Osteoblast (primary cell): ENCODE data around the gene HBP1. TPM values are rescaled to one million over a fixed set of nuclear protein-coding genes. Genes with fewer than 3 reads are reported as not detected.
A peak's percentile ranks its signal among the peaks of the same experiment; 100 is the strongest.

Experiments used
- DNase-seq: peaks from one replicate; pipeline ENCODE4 v3.0.0; 2011; ENCODE audit warnings: low spot score, mixed read lengths; ENCODE audit not compliant: insufficient read length; ENCODE audit errors: missing footprints
- H2AFZ ChIP-seq: 2 replicates; pipeline ENCODE4 v1.6.0; 2011; ENCODE audit warnings: mild to moderate bottlenecking, low read length
- H3K27ac ChIP-seq: 2 replicates; pipeline ENCODE4 v1.5.1; 2011; ENCODE audit warnings: mild to moderate bottlenecking, low read depth, low read length, moderate library complexity
- H3K27me3 ChIP-seq: 2 replicates; pipeline ENCODE4 v1.6.0; 2012; ENCODE audit warnings: mild to moderate bottlenecking, control low read depth, inconsistent platforms, low read length, moderate library complexity; ENCODE audit not compliant: insufficient read depth
- H3K36me3 ChIP-seq: 2 replicates; pipeline ENCODE4 v1.5.1; 2011; ENCODE audit warnings: mild to moderate bottlenecking, low read length, control low read depth, moderate library complexity; ENCODE audit not compliant: insufficient read depth
- H3K4me1 ChIP-seq: 2 replicates; pipeline ENCODE4 v1.5.1; 2011; ENCODE audit warnings: mild to moderate bottlenecking, low read length, control low read depth, moderate library complexity; ENCODE audit not compliant: insufficient read depth
- H3K4me2 ChIP-seq: 2 replicates; pipeline ENCODE4 v1.6.0; 2011; ENCODE audit warnings: mild to moderate bottlenecking, low read length; ENCODE audit not compliant: insufficient read depth
- H3K4me3 ChIP-seq: fragments of 200-600 bp; sonication (generic); 3 replicates; pipeline ENCODE4 v1.5.1; 2012; ENCODE audit warnings: mild to moderate bottlenecking, low read length, inconsistent platforms; ENCODE audit not compliant: insufficient read depth
- H3K79me2 ChIP-seq: 2 replicates; pipeline ENCODE4 v1.6.0; 2012; ENCODE audit warnings: mild to moderate bottlenecking, low read length, control low read depth, inconsistent platforms; ENCODE audit not compliant: insufficient read depth
- H3K9me3 ChIP-seq: 2 replicates; pipeline ENCODE4 v1.5.1; 2011; ENCODE audit warnings: low read depth, low read length, control low read depth
- H4K20me1 ChIP-seq: 2 replicates; pipeline ENCODE4 v1.6.0; 2012; ENCODE audit warnings: mild to moderate bottlenecking, low read length, control low read depth; ENCODE audit not compliant: insufficient read depth
- total RNA-seq: library from RNA; depleted of rRNA; stranded (reverse); fragments of >200 nt; gene quantifications from 2 replicates; pipeline ENCODE4 v1.2.3, GENCODE V29; 2012
- TF ChIP-seq, protein P1 (sequence below): IDR thresholded peaks from 2 replicates; pipeline ENCODE4 v1.5.1; 2011; ENCODE audit warnings: mild to moderate bottlenecking, low read depth, low read length, moderate library complexity; ENCODE audit errors: extremely low read depth

HBP1 gene
- total RNA-seq, 1 donor = 175 TPM

DNA sequence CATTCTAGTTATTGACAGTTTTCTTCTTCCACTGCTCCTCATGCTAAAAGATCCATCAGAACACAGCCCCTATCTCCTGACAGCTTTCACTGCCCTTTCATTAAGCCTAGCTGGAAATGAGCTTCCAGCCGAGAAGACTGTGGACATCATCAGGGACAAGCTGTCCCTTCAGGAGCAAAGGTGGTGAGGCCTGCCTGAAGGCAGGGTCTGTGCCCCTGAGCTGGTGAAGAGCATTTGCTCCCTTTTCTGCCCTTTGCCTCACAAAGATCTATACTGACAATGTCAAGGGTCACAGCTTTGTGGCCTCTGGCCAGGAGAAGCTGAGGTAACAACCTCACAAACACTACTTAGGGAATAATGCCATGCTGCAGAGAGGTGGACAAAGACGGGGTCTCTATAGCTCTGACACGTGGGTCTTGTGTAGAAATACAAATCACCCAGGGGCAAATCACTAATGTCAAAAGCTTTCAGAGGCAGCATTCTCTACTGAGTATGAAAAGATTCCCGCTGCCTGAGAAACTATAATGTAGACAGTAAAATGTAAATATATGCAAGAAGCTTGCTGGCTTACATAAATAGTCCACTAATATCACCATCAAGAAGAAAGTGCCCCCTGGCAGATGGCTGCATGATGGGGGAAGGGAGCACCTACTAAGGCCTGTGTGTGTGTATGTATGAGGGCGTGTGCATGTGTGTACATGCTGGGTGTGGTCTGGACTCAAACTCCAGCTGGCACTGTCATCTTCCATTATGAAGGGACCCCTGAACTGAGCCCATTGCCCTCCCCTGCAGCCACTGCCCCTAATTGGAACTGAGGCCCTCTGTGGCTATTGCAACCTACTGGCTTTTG, 55.8 kb downstream of the HBP1 start:
- H3K4me3 ChIP-seq = no peak overlapping the region
- H4K20me1 ChIP-seq = no peaks in the 10 kb centered on the region
- H3K27me3 ChIP-seq = no peaks in the 10 kb centered on the region
- H3K27ac ChIP-seq = no peak overlapping the region
- peaks cover 2% of the 10 kb centered on the region for H3K36me3 ChIP-seq
- no peaks in the 10 kb centered on the region for H3K79me2 ChIP-seq
- TF ChIP-seq, protein P1, sequence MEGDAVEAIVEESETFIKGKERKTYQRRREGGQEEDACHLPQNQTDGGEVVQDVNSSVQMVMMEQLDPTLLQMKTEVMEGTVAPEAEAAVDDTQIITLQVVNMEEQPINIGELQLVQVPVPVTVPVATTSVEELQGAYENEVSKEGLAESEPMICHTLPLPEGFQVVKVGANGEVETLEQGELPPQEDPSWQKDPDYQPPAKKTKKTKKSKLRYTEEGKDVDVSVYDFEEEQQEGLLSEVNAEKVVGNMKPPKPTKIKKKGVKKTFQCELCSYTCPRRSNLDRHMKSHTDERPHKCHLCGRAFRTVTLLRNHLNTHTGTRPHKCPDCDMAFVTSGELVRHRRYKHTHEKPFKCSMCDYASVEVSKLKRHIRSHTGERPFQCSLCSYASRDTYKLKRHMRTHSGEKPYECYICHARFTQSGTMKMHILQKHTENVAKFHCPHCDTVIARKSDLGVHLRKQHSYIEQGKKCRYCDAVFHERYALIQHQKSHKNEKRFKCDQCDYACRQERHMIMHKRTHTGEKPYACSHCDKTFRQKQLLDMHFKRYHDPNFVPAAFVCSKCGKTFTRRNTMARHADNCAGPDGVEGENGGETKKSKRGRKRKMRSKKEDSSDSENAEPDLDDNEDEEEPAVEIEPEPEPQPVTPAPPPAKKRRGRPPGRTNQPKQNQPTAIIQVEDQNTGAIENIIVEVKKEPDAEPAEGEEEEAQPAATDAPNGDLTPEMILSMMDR = no peak
- H2AFZ ChIP-seq = no peak overlapping the region
- H3K9me3 ChIP-seq = no peaks in the 10 kb centered on the region
- no peak overlapping the region for H3K4me2 ChIP-seq
- H3K4me1 ChIP-seq = peaks cover 3% of the 10 kb centered on the region
- DNase-seq = no peak

DNA sequence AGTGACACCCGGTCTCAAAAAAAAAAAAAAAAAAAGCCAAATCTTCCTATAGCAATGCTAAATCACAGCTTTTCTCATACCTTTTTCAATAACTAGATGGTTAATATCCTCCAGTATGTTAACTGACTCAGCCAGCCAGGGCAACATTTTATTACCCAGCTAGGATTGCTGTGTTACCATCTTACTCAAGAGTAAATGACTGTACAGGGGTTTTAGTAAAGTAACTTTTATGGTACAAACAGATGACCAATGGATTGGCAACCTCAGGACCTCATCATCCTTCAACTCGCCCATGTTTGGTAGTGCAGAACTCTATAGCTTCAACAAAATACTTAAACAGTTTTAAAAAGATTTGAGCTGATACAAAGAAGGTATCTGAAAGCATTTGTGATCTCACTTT, 59.5 kb downstream of the HBP1 start:
- H3K9me3 ChIP-seq = no peaks in the 10 kb centered on the region
- no peaks in the 10 kb centered on the region for H3K27me3 ChIP-seq
- peaks cover 26% of the 10 kb centered on the region for H3K4me1 ChIP-seq
- H2AFZ ChIP-seq = no peak overlapping the region
- no peak for DNase-seq
- H3K79me2 ChIP-seq = no peaks in the 10 kb centered on the region
- no peak overlapping the region for H3K4me3 ChIP-seq
- no peaks in the 10 kb centered on the region for H4K20me1 ChIP-seq
- H3K36me3 ChIP-seq = peaks cover 2% of the 10 kb centered on the region
- TF ChIP-seq, protein P1 = no peak
- no peak overlapping the region for H3K4me2 ChIP-seq
- H3K27ac ChIP-seq = no peak overlapping the region

DNA sequence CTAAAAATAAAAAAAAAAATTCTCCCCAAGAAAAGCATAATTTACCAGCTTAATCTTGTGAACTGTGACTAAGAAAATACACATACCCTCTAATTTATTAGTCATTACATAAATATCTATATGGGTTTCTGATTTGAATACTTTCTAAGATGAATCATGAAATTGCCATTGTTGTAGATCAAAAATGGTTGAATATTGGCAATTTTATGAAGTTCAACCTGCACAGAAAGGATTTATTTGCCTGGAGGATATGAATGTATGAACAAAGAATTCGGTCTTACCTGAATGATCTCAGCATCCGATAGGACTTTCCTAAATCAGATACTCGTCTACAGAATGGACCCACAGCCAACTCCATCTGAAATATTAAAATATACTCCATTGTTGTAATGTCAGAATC, 61.5 kb downstream of the HBP1 start:
- H3K27me3 ChIP-seq = no peaks in the 10 kb centered on the region
- DNase-seq = no peak
- no peak overlapping the region for H3K27ac ChIP-seq
- no peaks in the 10 kb centered on the region for H3K9me3 ChIP-seq
- H3K79me2 ChIP-seq = no peaks in the 10 kb centered on the region
- H4K20me1 ChIP-seq = no peaks in the 10 kb centered on the region
- H3K4me3 ChIP-seq = no peak overlapping the region
- H3K4me1 ChIP-seq = peaks cover 28% of the 10 kb centered on the region
- TF ChIP-seq, protein P1 = no peak
- H3K36me3 ChIP-seq = peaks cover 2% of the 10 kb centered on the region
- H2AFZ ChIP-seq = no peak overlapping the region
- H3K4me2 ChIP-seq = peak overlapping the region; percentile 19

DNA sequence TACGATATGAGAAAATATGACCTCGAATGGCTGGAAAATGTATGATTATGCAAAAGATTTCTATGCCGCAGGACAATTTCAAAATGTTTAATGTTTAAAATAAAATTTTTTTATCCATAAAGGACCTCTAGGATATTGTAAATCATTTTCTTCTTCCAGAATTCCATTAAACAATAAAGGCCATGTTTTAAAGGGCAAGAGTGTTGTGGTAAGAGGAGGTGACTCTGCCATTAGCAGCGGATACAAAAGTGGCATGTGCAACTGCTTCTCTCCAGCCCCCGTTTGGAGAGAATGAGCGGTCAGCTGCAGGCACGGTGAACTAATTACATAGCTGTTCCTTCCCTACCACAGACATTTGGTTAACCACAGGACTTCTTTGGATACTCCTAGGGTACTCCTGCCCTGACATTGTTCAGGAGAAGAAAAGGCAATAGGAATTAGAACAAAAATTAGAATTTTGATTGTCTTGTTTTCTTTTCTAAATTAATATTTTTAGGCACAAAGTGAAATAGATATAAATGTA, 63.8 kb downstream of the HBP1 start:
- Histone ChIP-seq H4K20me1 (no peaks in the 10 kb centered on the region), H3K79me2 (no peaks in the 10 kb centered on the region), H3K36me3 (no peaks in the 10 kb centered on the region), H3K9me3 (no peaks in the 10 kb centered on the region), H3K27ac (no peak overlapping the region), H3K4me1 (peaks cover 28% of the 10 kb centered on the region), H3K4me3 (no peak overlapping the region), H3K27me3 (no peaks in the 10 kb centered on the region), H2AFZ (no peak overlapping the region), H3K4me2 (peak overlapping the region; percentile 25)
- TF ChIP-seq, protein P1 = no peak
- peak; percentile 44 for DNase-seq
